H9 (cell line): ENCODE data around the gene SBK1. TPM values are rescaled to one million over a fixed set of nuclear protein-coding genes. Genes with fewer than 3 reads are reported as not detected.
A peak's percentile ranks its signal among the peaks of the same experiment; 100 is the strongest.

ENCODE experiments used
- DNase-seq: peaks from one replicate; pipeline ENCODE4 v3.0.0-alpha.2; 2017
- H2AFZ ChIP-seq: one replicate; pipeline ENCODE4 v1.6.1; 2013; ENCODE audit warnings: mild to moderate bottlenecking, low read length, control low read depth, moderate library complexity
- H2AK5ac ChIP-seq: 2 replicates; pipeline ENCODE4 v1.6.1; 2013; ENCODE audit warnings: low read length, control low read depth, mixed read lengths; ENCODE audit not compliant: insufficient read length
- H2BK120ac ChIP-seq: one replicate; pipeline ENCODE4 v1.6.1; 2013; ENCODE audit warnings: low read depth, mild to moderate bottlenecking, low read length, control low read depth, inconsistent platforms; ENCODE audit not compliant: poor library complexity, severe bottlenecking
- H2BK12ac ChIP-seq: 2 replicates; pipeline ENCODE4 v1.6.1; 2013; ENCODE audit warnings: low read length, control low read depth, mixed read lengths, low read depth; ENCODE audit not compliant: insufficient read length
- H2BK15ac ChIP-seq: 2 replicates; pipeline ENCODE4 v1.6.1; 2013; ENCODE audit warnings: low read depth, low read length, control low read depth
- H2BK20ac ChIP-seq: one replicate; pipeline ENCODE4 v1.6.1; 2013; ENCODE audit warnings: low read depth, mild to moderate bottlenecking, low read length, control low read depth, inconsistent platforms; ENCODE audit not compliant: poor library complexity, severe bottlenecking
- H2BK5ac ChIP-seq: 2 replicates; pipeline ENCODE4 v1.6.1; 2013; ENCODE audit warnings: low read length, control low read depth, mixed read lengths; ENCODE audit not compliant: insufficient read length
- H3K14ac ChIP-seq: 2 replicates; pipeline ENCODE4 v1.6.1; 2013; ENCODE audit warnings: low read length, control low read depth; ENCODE audit not compliant: insufficient read depth
- H3K18ac ChIP-seq: 2 replicates; pipeline ENCODE4 v1.6.1; 2013; ENCODE audit warnings: low read depth, mild to moderate bottlenecking, mixed read lengths, low read length, control low read depth; ENCODE audit not compliant: insufficient read length
- H3K23ac ChIP-seq: 2 replicates; pipeline ENCODE4 v1.6.1; 2013; ENCODE audit warnings: low read length, control low read depth, mixed read lengths, low read depth; ENCODE audit not compliant: insufficient read length
- H3K23me2 ChIP-seq: 2 replicates; pipeline ENCODE4 v1.6.1; 2013; ENCODE audit warnings: low read depth, mild to moderate bottlenecking, mixed read lengths, low read length, control low read depth; ENCODE audit not compliant: insufficient read length, poor library complexity, severe bottlenecking
- H3K27ac ChIP-seq: 2 replicates; pipeline ENCODE4 v1.5.1; 2013; ENCODE audit warnings: low read length, control low read depth, mixed read lengths, low read depth; ENCODE audit not compliant: insufficient read length
- H3K27me3 ChIP-seq: 2 replicates; pipeline ENCODE4 v1.6.1; 2013; ENCODE audit warnings: low read length, control low read depth, inconsistent platforms; ENCODE audit not compliant: insufficient read depth
- H3K4ac ChIP-seq: 2 replicates; pipeline ENCODE4 v1.6.1; 2013; ENCODE audit warnings: low read depth, mild to moderate bottlenecking, control low read depth, inconsistent platforms, low read length, moderate library complexity
- H3K4me1 ChIP-seq: 2 replicates; pipeline ENCODE4 v1.6.1; 2013; ENCODE audit warnings: low read length, control low read depth, inconsistent platforms; ENCODE audit not compliant: insufficient read depth
- H3K4me2 ChIP-seq: 2 replicates; pipeline ENCODE4 v1.6.1; 2013; ENCODE audit warnings: low read length, control low read depth, mixed read lengths; ENCODE audit not compliant: insufficient read length, insufficient read depth
- H3K56ac ChIP-seq: 2 replicates; pipeline ENCODE4 v1.6.1; 2013; ENCODE audit warnings: low read depth, mild to moderate bottlenecking, mixed read lengths, low read length, control low read depth; ENCODE audit not compliant: insufficient read length
- H3K79me1 ChIP-seq: 2 replicates; pipeline ENCODE4 v1.6.1; 2013; ENCODE audit warnings: low read depth, mild to moderate bottlenecking, moderate library complexity, low read length, control low read depth, inconsistent platforms; ENCODE audit not compliant: insufficient read depth, poor library complexity, severe bottlenecking
- H3K79me2 ChIP-seq: 2 replicates; pipeline ENCODE4 v1.6.1; 2013; ENCODE audit warnings: low read length, control low read depth, inconsistent platforms; ENCODE audit not compliant: insufficient read depth
- H3K9ac ChIP-seq: 2 replicates; pipeline ENCODE4 v1.6.1; 2013; ENCODE audit warnings: low read length, control low read depth, mixed read lengths; ENCODE audit not compliant: insufficient read length; ENCODE audit errors: extremely low read depth
- H3K9me3 ChIP-seq: one replicate; pipeline ENCODE4 v1.6.1; 2013; ENCODE audit warnings: low read depth, low read length, inconsistent platforms; ENCODE audit not compliant: control insufficient read depth
- H3T11ph ChIP-seq: one replicate; pipeline ENCODE4 v1.6.1; 2013; ENCODE audit warnings: mild to moderate bottlenecking, low read length, control low read depth, inconsistent platforms
- H4K20me1 ChIP-seq: one replicate; pipeline ENCODE4 v1.6.1; 2013; ENCODE audit not compliant: control insufficient read depth, insufficient read length, insufficient read depth
- H4K5ac ChIP-seq: 2 replicates; pipeline ENCODE4 v1.6.1; 2013; ENCODE audit warnings: low read depth, mild to moderate bottlenecking, mixed read lengths, low read length, control low read depth; ENCODE audit not compliant: insufficient read length
- H4K8ac ChIP-seq: replicated peaks from 2 replicates; pipeline ENCODE4 v1.6.1; 2013; ENCODE audit warnings: low read length, control low read depth, mixed read lengths, low read depth; ENCODE audit not compliant: insufficient read length
- H4K91ac ChIP-seq: 2 replicates; pipeline ENCODE4 v1.6.1; 2013; ENCODE audit warnings: low read depth, mild to moderate bottlenecking, moderate library complexity, mixed read lengths, low read length, control low read depth; ENCODE audit not compliant: insufficient read length
- H3K27ac Mint-ChIP-seq, 3 experiments: 2 replicates in 2 of 3; 3 replicates in 1 of 3; pipeline ENCODE4 v1.8.0; 2020 to 2021; ENCODE audit warnings: mixed read lengths in 3 of 3, mild to moderate bottlenecking in 1 of 3, moderate library complexity in 1 of 3
- H3K27me3 Mint-ChIP-seq: 2 replicates; pipeline ENCODE4 v1.8.0; 2021; ENCODE audit warnings: low read depth, mild to moderate bottlenecking, moderate library complexity, mixed read lengths
- H3K36me3 Mint-ChIP-seq, 3 experiments: 2 replicates in 2 of 3; 3 replicates in 1 of 3; pipeline ENCODE4 v1.8.0; 2020 to 2021; ENCODE audit warnings: low read depth in 3 of 3, mixed read lengths in 3 of 3; ENCODE audit not compliant: insufficient read depth in 1 of 3
- H3K4me1 Mint-ChIP-seq, 2 experiments: 2 replicates each; pipeline ENCODE4 v1.8.0; 2020; ENCODE audit warnings: mixed read lengths in 2 of 2
- H3K4me3 Mint-ChIP-seq, 2 experiments: 2 replicates in 1 of 2; 3 replicates in 1 of 2; pipeline ENCODE4 v1.8.0; 2020 to 2021; ENCODE audit warnings: mild to moderate bottlenecking in 2 of 2, mixed read lengths in 2 of 2, moderate library complexity in 1 of 2
- H3K9me3 Mint-ChIP-seq, 2 experiments: 2 replicates in 1 of 2; 3 replicates in 1 of 2; pipeline ENCODE4 v1.8.0; 2020; ENCODE audit warnings: mild to moderate bottlenecking in 2 of 2, mixed read lengths in 2 of 2, moderate library complexity in 1 of 2
- CTCF ChIP-seq: fragments of 200-600 bp; sonication (generic); conservative IDR thresholded peaks from 3 replicates; pipeline ENCODE4 v1.8.0; 2021; ENCODE audit warnings: antibody characterized with exemption, mild to moderate bottlenecking
- WGBS: extraction: QIAGEN DNeasy Blood & Tissue Kit; methylation state at CpG from one replicate; pipeline ENCODE4 v1.1.7; 2013; ENCODE audit warnings: missing lambda C conversion rate, low lambda C conversion rate, mixed read lengths; ENCODE audit not compliant: insufficient read length; ENCODE audit errors: extremely low coverage; 5-methylcytosine and 5-hydroxymethylcytosine counted together
- total RNA-seq: library from RNA; stranded (reverse); gene quantifications from 2 replicates; pipeline ENCODE4 v1.2.1, GENCODE V29; 2021

Gene SBK1
- total RNA-seq, 1 experiment from 2014 or later, result 65.5 TPM

GRCh38 chr16:28259781-28260150 is 32.6 kb upstream of the SBK1 start:
- no peak overlapping the region for H3K56ac ChIP-seq
- no peaks in the 10 kb centered on the region for H4K20me1 ChIP-seq
- H3K9me3 ChIP-seq, result no peaks in the 10 kb centered on the region
- Mint-ChIP-seq H3K4me1 (peaks cover 28 to 63% of the 10 kb centered on the region in 2 experiments), H3K9me3 (no peaks in the 10 kb centered on the region), H3K27ac (peak overlapping the region in 2 of 3 experiments; percentile 65 to 87; a peak in 5 of 7 replicates), H3K4me3 (peak overlapping the region in 1 of 2 experiments; percentile 77; a peak in 3 of 5 replicates), H3K36me3 (no peaks in the 10 kb centered on the region), H3K27me3 (peaks cover 3% of the 10 kb centered on the region)
- no peaks in the 10 kb centered on the region for H3K23me2 ChIP-seq
- no peak overlapping the region for H2BK120ac ChIP-seq
- H3K79me2 ChIP-seq, result no peaks in the 10 kb centered on the region
- no peak for DNase-seq
- H2BK5ac ChIP-seq, result no peak overlapping the region
- H2BK12ac ChIP-seq, result no peak overlapping the region
- no peak overlapping the region for H3K27ac ChIP-seq
- no peak overlapping the region for H4K91ac ChIP-seq
- no peak overlapping the region for H3K18ac ChIP-seq
- H3K23ac ChIP-seq, result no peak overlapping the region
- no peak overlapping the region for H4K8ac ChIP-seq
- H3K79me1 ChIP-seq, result no peaks in the 10 kb centered on the region
- no peak overlapping the region for H3K9ac ChIP-seq
- H3K4me2 ChIP-seq, result no peak overlapping the region
- no peak overlapping the region for H3K4ac ChIP-seq
- H2AK5ac ChIP-seq, result no peak overlapping the region
- H3T11ph ChIP-seq, result no peak overlapping the region
- H2BK20ac ChIP-seq, result no peak overlapping the region
- WGBS, result no CpG with 5 or more reads among the region's 7 CpGs
- no peaks in the 10 kb centered on the region for H3K27me3 ChIP-seq
- peaks cover 4% of the 10 kb centered on the region; the same call in 1 of the 2 replicates for H3K4me1 ChIP-seq
- H4K5ac ChIP-seq, result no peak overlapping the region
- no peak for TF ChIP-seq CTCF
- no peak overlapping the region for H3K14ac ChIP-seq
- no peak overlapping the region for H2AFZ ChIP-seq
- H2BK15ac ChIP-seq, result no peak overlapping the region
